HL-60 (cell line): ENCODE measurements around the gene DIP2B.

Experiments used
- DNase-seq, 2 experiments: peaks; one replicate each; pipeline ENCODE4 v3.0.0-alpha.2; 2010 to 2020; ENCODE audit warnings: low read depth in 1 of 2, low spot score in 1 of 2
- H3K27ac ChIP-seq: fragments of 250-450 bp; sonication (Bioruptor Pico); replicated peaks from 2 replicates; pipeline ENCODE4 v1.5.1; 2020; ENCODE audit warnings: mild to moderate bottlenecking, moderate library complexity
- H3K27me3 ChIP-seq: fragments of 250-450 bp; sonication (Bioruptor Pico); 2 replicates; pipeline ENCODE4 v1.5.1; 2021; ENCODE audit warnings: mild to moderate bottlenecking, moderate library complexity; ENCODE audit not compliant: insufficient read depth, poor library complexity, severe bottlenecking
- H3K4me3 ChIP-seq: replicated peaks from 2 replicates; pipeline ENCODE4 v1.5.1; 2011; ENCODE audit warnings: mild to moderate bottlenecking, control low read depth, low read length; ENCODE audit not compliant: insufficient read depth
- CTCF ChIP-seq: IDR thresholded peaks from one replicate; pipeline ENCODE4 v1.5.1; 2011; ENCODE audit warnings: low read length, control low read depth, inconsistent platforms; ENCODE audit not compliant: insufficient read depth
- GABPA ChIP-seq: IDR thresholded peaks from 2 replicates; pipeline ENCODE4 v1.6.1; 2012; ENCODE audit warnings: low read depth
- POLR2AphosphoS5 ChIP-seq: IDR thresholded peaks from 2 replicates; pipeline ENCODE4 v1.6.1; 2012; ENCODE audit warnings: low read depth
- REST ChIP-seq: IDR thresholded peaks from 2 replicates; pipeline ENCODE4 v1.6.1; 2012; ENCODE audit warnings: low read depth; ENCODE audit not compliant: insufficient replicate concordance
- SPI1 ChIP-seq: IDR thresholded peaks from 2 replicates; pipeline ENCODE4 v1.6.1; 2012; ENCODE audit warnings: low read depth, mild to moderate bottlenecking, borderline replicate concordance

The DIP2B gene

GRCh38 chr12:50665609-50666008 is 160.8 kb downstream of the DIP2B start:
- Histone ChIP-seq H3K4me3 (no peak overlapping the region), H3K27ac (no peak overlapping the region), H3K27me3 (no peaks in the 10 kb centered on the region)
- TF ChIP-seq CTCF (no peak), SPI1 (no peak), POLR2AphosphoS5 (no peak), GABPA (no peak), REST (no peak)
- no peak for DNase-seq

GRCh38 chr12:50666023-50666422 is 161.2 kb downstream of the DIP2B start:
- no peak overlapping the region for H3K4me3 ChIP-seq
- DNase-seq = no peak
- no peaks in the 10 kb centered on the region for H3K27me3 ChIP-seq
- H3K27ac ChIP-seq = no peak overlapping the region
- TF ChIP-seq REST = no peak
- TF ChIP-seq GABPA = no peak
- no peak for TF ChIP-seq CTCF
- TF ChIP-seq SPI1 = no peak
- TF ChIP-seq POLR2AphosphoS5 = no peak

- Histone ChIP-seq H3K27ac (no peak overlapping the region), H3K27me3 (no peaks in the 10 kb centered on the region), H3K4me3 (no peak overlapping the region)
- DNase-seq = no peak
- TF ChIP-seq SPI1 (no peak), POLR2AphosphoS5 (no peak), CTCF (no peak), GABPA (no peak), REST (no peak)
Measured at GRCh38 chr12:50672158-50672557, 167.4 kb downstream of the DIP2B start.
